AG04450 (cell line): ENCODE data around the gene HECTD4. TPM values are rescaled to one million over a fixed set of nuclear protein-coding genes. Genes with fewer than 3 reads are reported as not detected.

ENCODE experiments used
- CTCF ChIA-PET: fragments of 300-600, 350-600 bp; formaldehyde crosslinking; extraction: SDS; loops from one replicate; lab custom pipeline; 2022; ENCODE audit warnings: antibody characterized with exemption, inconsistent platforms; lab: Charles Lee
- POLR2A ChIA-PET: fragments of 350-600 bp; formaldehyde crosslinking; extraction: SDS; loops from one replicate; lab custom pipeline; 2021; ENCODE audit warnings: antibody characterized with exemption, inconsistent platforms; lab: Yijun Ruan, JAX
- DNase-seq: peaks from one replicate; pipeline ENCODE4 v3.0.0-alpha.2; 2011; ENCODE audit warnings: low read depth, low spot score
- H3K27ac ChIP-seq: one replicate; pipeline ENCODE4 v1.5.1; 2012; ENCODE audit warnings: low read depth, low read length, control low read depth
- H3K27me3 ChIP-seq: one replicate; pipeline ENCODE4 v1.6.0; 2012; ENCODE audit warnings: low read length; ENCODE audit not compliant: control insufficient read depth, insufficient read depth
- H3K4me3 ChIP-seq: 2 replicates; pipeline ENCODE4 v1.5.1; 2011; ENCODE audit warnings: mild to moderate bottlenecking, low read depth, low read length, control low read depth
- H3K9me3 ChIP-seq: 2 replicates; pipeline ENCODE4 v1.5.1; 2012; ENCODE audit warnings: low read length; ENCODE audit not compliant: control insufficient read depth, insufficient read depth
- CTCF ChIP-seq: IDR thresholded peaks from 2 replicates; pipeline ENCODE4 v1.5.1; 2011; ENCODE audit warnings: low read depth, low read length, control low read depth, inconsistent platforms
- polyA plus RNA-seq: library from polyadenylated mRNA; depleted of rRNA; stranded (reverse); fragments of >200 nt; gene quantifications from 2 replicates; pipeline ENCODE4 v1.2.3, GENCODE V29; 2011

Gene HECTD4
- polyA plus RNA-seq, 1 experiment: 8.6 TPM

- H3K4me3 ChIP-seq: peak overlapping the region; percentile 20; the same call in 1 of the 2 replicates
- no peaks in the 10 kb centered on the region; the same call in 1 of the 2 replicates for H3K9me3 ChIP-seq
- ChIA-PET CTCF (interaction anchor here (0.7 to 0.9 kb wide), 2 partner anchors 14 to 733 kb away, joined by 3 to 5 read pairs; no protein-coding TSS in a partner anchor), POLR2A (interaction anchor here (0.7 kb wide), 1 partner anchor 8 kb away, joined by 3 read pairs; no protein-coding TSS in a partner anchor)
- H3K27me3 ChIP-seq: no peaks in the 10 kb centered on the region
- DNase-seq: no peak
- TF ChIP-seq CTCF: no peak
- no peak overlapping the region for H3K27ac ChIP-seq
Observed at GRCh38 chr12:112130441-112130998, 251.7 kb downstream of the HECTD4 start.

- no peak for DNase-seq
- TF ChIP-seq CTCF: no peak
- Histone ChIP-seq H3K27ac (no peak overlapping the region), H3K9me3 (no peaks in the 10 kb centered on the region; the same call in 1 of the 2 replicates), H3K4me3 (peak overlapping the region; percentile 97), H3K27me3 (no peaks in the 10 kb centered on the region)
- POLR2A ChIA-PET: no interaction called here
- CTCF ChIA-PET: no interaction called here
Observed at GRCh38 chr12:112126911-112127310, 255.3 kb downstream of the HECTD4 start.

GRCh38 chr12:112126000-112126438 is 256.2 kb downstream of the HECTD4 start:
- Histone ChIP-seq H3K27me3 (no peaks in the 10 kb centered on the region), H3K9me3 (no peaks in the 10 kb centered on the region; the same call in 1 of the 2 replicates), H3K27ac (peak overlapping the region; percentile 80), H3K4me3 (peak overlapping the region; percentile 97)
- POLR2A ChIA-PET: interaction anchor here (1.3 to 2.0 kb wide), 6 partner anchors 9 to 28 kb away, joined by 3 to 15 read pairs (median 5); partner anchors contain the start of gene NAA25
- CTCF ChIA-PET: interaction anchor here (0.9 kb wide), 1 partner anchor 181 kb away, joined by 3 read pairs; no protein-coding TSS in a partner anchor
- no peak for DNase-seq
- TF ChIP-seq CTCF: no peak

GRCh38 chr12:112125250-112125999 is 256.8 kb downstream of the HECTD4 start, which contains the start of gene TRAFD1:
TRAFD1 (plus strand) TSS chr12:112125560; CDS start chr12:112130523, 4,963 bp downstream.
- no peak for TF ChIP-seq CTCF
- CTCF ChIA-PET: interaction anchor here (0.9 to 1.0 kb wide), 2 partner anchors 13 to 180 kb away, joined by 3 to 4 read pairs; no protein-coding TSS in a partner anchor

More at GRCh38 chr12:112125250-112125999, 256.8 kb downstream of the HECTD4 start, which contains the start of gene TRAFD1:
- H3K27ac ChIP-seq: peak within 1 kb of the TSS; percentile 80
- DNase-seq: peak; percentile 92
- no peaks in the 10 kb centered on the region for H3K27me3 ChIP-seq
- POLR2A ChIA-PET: interaction anchor here (0.6 to 2.0 kb wide), 11 partner anchors 8 to 57 kb away, joined by 3 to 15 read pairs (median 3); partner anchors contain the start of gene NAA25
- H3K4me3 ChIP-seq: peak within 1 kb of the TSS; percentile 97
- H3K9me3 ChIP-seq: no peaks in the 10 kb centered on the region; the same call in 1 of the 2 replicates
